HG03139 (cell line): Measurements from ENCODE around the gene CCL16.

ENCODE experiments used
- ATAC-seq: cut with Tn5 transposase; IDR thresholded peaks from one replicate; pipeline ENCODE4 v1.9.1; 2021; ENCODE audit not compliant: unreplicated experiment

CCL16 gene

GRCh38 chr17:35986643-35987042, 5.3 kb upstream of the CCL16 start, which contains the start of gene CCL14:
Gene CCL14 (minus strand): TSS chr17:35986729. CDS start chr17:35986649, 80 bp downstream.
- ATAC-seq = no peak

GRCh38 chr17:35984140-35984539, 2.8 kb upstream of the CCL16 start:
- no peak for ATAC-seq

- ATAC-seq = no peak
These were observed 1.3 kb upstream of the CCL16 start for GRCh38 chr17:35982409-35983191.

- ATAC-seq = no peak
These were observed 622 bp upstream of the CCL16 start for GRCh38 chr17:35981908-35982330.

GRCh38 chr17:35978346-35978745, 3.0 kb downstream of the CCL16 start:
- ATAC-seq = no peak

GRCh38 chr17:35977509-35977908, 3.8 kb downstream of the CCL16 start:
- ATAC-seq = no peak

GRCh38 chr17:35973333-35974260, 7.7 kb downstream of the CCL16 start:
- ATAC-seq = no peak

- no peak for ATAC-seq
These were observed 8.4 kb downstream of the CCL16 start for GRCh38 chr17:35972945-35973332.

- no peak for ATAC-seq
These were observed 8.8 kb downstream of the CCL16 start for GRCh38 chr17:35972535-35972934.

- ATAC-seq = no peak
These were observed 9.2 kb downstream of the CCL16 start for GRCh38 chr17:35972066-35972465.

- ATAC-seq = no peak
These were observed 11.5 kb downstream of the CCL16 start for GRCh38 chr17:35969558-35970380.

- no peak for ATAC-seq
These were observed 12.7 kb downstream of the CCL16 start for GRCh38 chr17:35968520-35969054.

GRCh38 chr17:35965272-35965671, 16.0 kb downstream of the CCL16 start:
- no peak for ATAC-seq

GRCh38 chr17:35963663-35964062, 17.6 kb downstream of the CCL16 start:
- ATAC-seq = no peak

- no peak for ATAC-seq
These were observed 27.6 kb downstream of the CCL16 start for GRCh38 chr17:35953720-35954119.

GRCh38 chr17:35949401-35949800, 31.9 kb downstream of the CCL16 start:
- no peak for ATAC-seq

- no peak for ATAC-seq
These were observed 33.2 kb downstream of the CCL16 start for GRCh38 chr17:35948092-35948491.

GRCh38 chr17:35947156-35947585, 34.1 kb downstream of the CCL16 start:
- ATAC-seq = no peak

GRCh38 chr17:35944151-35944550, 37.1 kb downstream of the CCL16 start:
- no peak for ATAC-seq

- ATAC-seq = no peak
These were observed 37.8 kb downstream of the CCL16 start, which contains the start of gene LYZL6 for GRCh38 chr17:35943537-35943936. Gene LYZL6 (minus strand): TSS chr17:35943713. CDS start chr17:35939356, 4,357 bp downstream.
